ENCODE measurements around the gene SFXN3. TPM values are rescaled to one million over a fixed set of nuclear protein-coding genes. Genes with fewer than 3 reads are reported as not detected.

The SFXN3 gene
- total and polyA plus RNA-seq, 2 donors from 2014 or later: 23.3 to 51.6 TPM

DNA sequence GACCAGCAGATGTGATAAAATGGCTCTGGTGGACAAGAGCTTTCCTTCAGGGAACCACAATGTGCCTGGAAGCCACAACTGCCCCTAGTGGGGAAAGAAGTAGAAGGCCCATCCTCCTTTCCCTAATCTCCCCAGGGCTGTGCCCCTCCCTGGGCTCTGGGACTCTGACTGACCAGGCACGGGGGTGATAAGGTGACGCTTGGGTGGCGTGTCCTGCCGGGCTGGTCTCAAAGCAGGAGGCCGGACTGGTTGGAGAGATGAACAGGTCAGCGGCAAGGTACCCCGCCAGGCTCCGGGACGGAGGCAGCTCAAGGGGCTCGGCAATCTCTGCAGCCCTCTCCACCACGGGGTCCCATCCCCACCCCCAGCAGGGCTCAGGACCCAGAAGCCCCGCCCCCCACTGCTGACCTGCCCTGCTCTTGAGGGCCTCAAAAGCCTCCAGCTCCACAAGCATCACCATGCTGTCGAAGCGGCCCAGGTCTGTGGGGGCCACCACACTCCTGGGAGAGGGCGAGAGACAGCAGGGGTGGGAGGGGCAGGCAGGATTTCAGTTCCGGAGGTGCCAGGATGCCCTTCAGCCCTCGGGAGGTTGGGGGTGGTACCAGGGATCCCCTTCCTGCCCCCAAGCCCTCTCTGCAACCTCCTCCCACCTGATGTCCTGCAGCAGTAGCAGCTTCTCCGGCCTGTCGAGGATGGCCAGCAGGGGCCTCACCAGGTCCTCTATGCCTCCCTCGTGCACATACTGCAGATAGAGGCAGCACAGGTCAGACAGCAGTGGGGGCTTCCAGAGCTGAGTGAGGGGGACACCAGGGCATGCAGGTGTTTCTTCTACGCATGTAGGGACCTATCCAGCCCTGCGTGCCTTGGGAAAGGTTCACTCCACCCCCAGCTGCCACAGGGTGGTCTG, 19.3 kb upstream of the SFXN3 start:
- Histone ChIP-seq H3K4me1 (ENCODE audit: control insufficient read depth in 2 of 3, insufficient read depth in 2 of 3, low read depth in 1 of 3, low read length in 3 of 3) (peaks cover 0 to 18% (median 0%) of the 10 kb centered on the region in 3 donors), H3K27ac (ENCODE audit: low read depth in 2 of 2, low read length in 2 of 2) (no peak overlapping the region), H3K9me3 (ENCODE audit: control insufficient read depth in 2 of 3, insufficient read depth in 1 of 3, low read length in 3 of 3) (no peaks in the 10 kb centered on the region), H3K36me3 (ENCODE audit: control insufficient read depth in 2 of 3, insufficient read depth in 3 of 3, low read length in 3 of 3) (peaks cover 0 to 4% (median 3%) of the 10 kb centered on the region in 3 donors), H3K4me3 (ENCODE audit: low read length in 3 of 3) (no peak overlapping the region), H3K9ac (ENCODE audit: low read length in 3 of 3) (no peak overlapping the region), H3K27me3 (ENCODE audit: control insufficient read depth, insufficient read depth, low read length) (no peaks in the 10 kb centered on the region)
- peak in 3 of 5 donors; percentile 24 to 66 (median 32) for DNase-seq
- intact Hi-C loops (cut with DNase I): no loop called here
- no peak for FAIRE-seq
- TF ChIP-seq, protein P1, sequence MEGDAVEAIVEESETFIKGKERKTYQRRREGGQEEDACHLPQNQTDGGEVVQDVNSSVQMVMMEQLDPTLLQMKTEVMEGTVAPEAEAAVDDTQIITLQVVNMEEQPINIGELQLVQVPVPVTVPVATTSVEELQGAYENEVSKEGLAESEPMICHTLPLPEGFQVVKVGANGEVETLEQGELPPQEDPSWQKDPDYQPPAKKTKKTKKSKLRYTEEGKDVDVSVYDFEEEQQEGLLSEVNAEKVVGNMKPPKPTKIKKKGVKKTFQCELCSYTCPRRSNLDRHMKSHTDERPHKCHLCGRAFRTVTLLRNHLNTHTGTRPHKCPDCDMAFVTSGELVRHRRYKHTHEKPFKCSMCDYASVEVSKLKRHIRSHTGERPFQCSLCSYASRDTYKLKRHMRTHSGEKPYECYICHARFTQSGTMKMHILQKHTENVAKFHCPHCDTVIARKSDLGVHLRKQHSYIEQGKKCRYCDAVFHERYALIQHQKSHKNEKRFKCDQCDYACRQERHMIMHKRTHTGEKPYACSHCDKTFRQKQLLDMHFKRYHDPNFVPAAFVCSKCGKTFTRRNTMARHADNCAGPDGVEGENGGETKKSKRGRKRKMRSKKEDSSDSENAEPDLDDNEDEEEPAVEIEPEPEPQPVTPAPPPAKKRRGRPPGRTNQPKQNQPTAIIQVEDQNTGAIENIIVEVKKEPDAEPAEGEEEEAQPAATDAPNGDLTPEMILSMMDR (IDR thresholded peaks at IDR 0.05; ENCODE audit: borderline replicate concordance, extremely low read depth, insufficient read depth): no peak

DNA sequence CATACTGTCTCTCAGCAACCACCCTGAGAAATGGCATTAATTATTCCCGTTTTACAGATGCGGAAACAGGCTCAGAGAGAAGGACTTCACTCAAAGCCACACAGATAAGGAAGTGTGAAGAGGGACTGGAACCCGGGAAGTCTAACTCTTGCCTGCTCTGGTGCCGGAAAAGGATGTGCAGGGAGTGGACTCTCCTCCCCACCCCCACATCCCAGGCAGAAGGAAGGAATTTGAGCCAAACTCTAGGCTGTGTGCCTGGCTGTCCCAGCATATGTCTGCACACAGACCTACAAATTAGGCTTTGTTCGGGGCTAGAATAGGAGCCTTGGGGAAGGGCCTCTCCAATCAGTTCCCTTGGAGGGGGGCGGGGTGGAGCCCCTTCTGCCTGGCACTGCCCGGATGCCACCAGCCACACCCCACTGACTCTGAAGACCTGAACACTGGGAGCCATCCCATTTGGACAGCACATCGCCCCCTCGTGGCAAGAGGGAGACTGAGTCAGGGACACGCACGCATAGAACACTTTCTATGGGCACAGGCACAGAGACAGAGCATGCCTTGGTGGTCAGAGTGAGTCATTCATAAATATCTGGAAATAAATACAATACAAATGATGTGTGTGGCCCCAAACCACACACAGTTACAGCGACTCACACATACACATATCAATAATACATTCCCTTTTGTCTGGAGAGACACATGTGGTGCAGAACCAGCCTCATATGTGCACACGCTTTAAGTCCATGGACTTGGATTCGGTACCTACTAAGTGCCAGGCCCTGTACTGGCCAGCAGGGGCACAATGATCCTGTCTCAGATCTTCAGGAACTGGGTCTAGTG, 18.3 kb upstream of the SFXN3 start:
- Histone ChIP-seq H3K4me1 (ENCODE audit: control insufficient read depth in 2 of 3, insufficient read depth in 2 of 3, low read depth in 1 of 3, low read length in 3 of 3) (peaks cover 0 to 18% (median 0%) of the 10 kb centered on the region in 3 donors), H3K9ac (ENCODE audit: low read length in 3 of 3) (no peak overlapping the region)

DNA sequence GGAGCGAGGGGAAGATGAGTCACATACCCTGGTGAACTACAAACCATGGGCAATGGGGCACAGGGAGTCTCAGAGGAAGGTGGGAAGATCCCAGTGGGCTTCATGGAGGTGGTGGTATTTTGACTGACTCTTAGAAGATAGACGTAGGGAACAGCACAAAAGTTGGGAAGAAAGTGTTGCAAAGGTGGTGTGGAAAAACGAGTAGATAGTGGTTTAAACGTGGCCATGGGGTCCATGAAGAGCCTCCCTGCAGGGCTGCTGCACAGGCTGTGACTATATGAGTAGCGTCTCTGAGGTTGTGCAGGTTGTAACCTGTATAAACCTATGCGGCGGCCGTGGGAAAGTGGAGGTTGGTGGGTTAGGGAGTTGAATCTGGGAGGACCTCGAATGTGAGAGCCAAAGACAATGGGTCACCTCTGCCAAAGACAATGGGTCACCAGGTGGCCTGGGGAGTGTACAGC, 17.6 kb upstream of the SFXN3 start:
- FAIRE-seq (no peak), DNase-seq (no peak)
- no peak overlapping the region for H3K27ac ChIP-seq (ENCODE audit: low read depth in 2 of 2, low read length in 2 of 2)
- no peaks in the 10 kb centered on the region for H3K9me3 ChIP-seq (ENCODE audit: control insufficient read depth in 2 of 3, insufficient read depth in 1 of 3, low read length in 3 of 3)
- TF ChIP-seq, protein P1 (IDR thresholded peaks at IDR 0.05; ENCODE audit: borderline replicate concordance, extremely low read depth, insufficient read depth): no peak
- H3K36me3 ChIP-seq (ENCODE audit: control insufficient read depth in 2 of 3, insufficient read depth in 3 of 3, low read length in 3 of 3): no peaks in the 10 kb centered on the region
- intact Hi-C loops (cut with DNase I): no loop called here
- H3K9ac ChIP-seq (ENCODE audit: low read length in 3 of 3): no peak overlapping the region
- peaks cover 4% of the 10 kb centered on the region for H3K27me3 ChIP-seq (ENCODE audit: control insufficient read depth, insufficient read depth, low read length)
- H3K4me3 ChIP-seq (ENCODE audit: low read length in 3 of 3): no peak overlapping the region
- peaks cover 0 to 15% (median 0%) of the 10 kb centered on the region in 3 donors for H3K4me1 ChIP-seq (ENCODE audit: control insufficient read depth in 2 of 3, insufficient read depth in 2 of 3, low read depth in 1 of 3, low read length in 3 of 3)

More for the DNA sequence above, 18.3 kb upstream of the SFXN3 start:
- intact Hi-C loops (cut with DNase I): no loop called here
- DNase-seq: peak; percentile 90 to 97 (median 90)
- H3K36me3 ChIP-seq (ENCODE audit: control insufficient read depth in 2 of 3, insufficient read depth in 3 of 3, low read length in 3 of 3): no peaks in the 10 kb centered on the region
- no peak overlapping the region for H3K4me3 ChIP-seq (ENCODE audit: low read length in 3 of 3)
- H3K27ac ChIP-seq (ENCODE audit: low read depth in 2 of 2, low read length in 2 of 2): no peak overlapping the region
- FAIRE-seq: no peak
- peaks cover 4% of the 10 kb centered on the region for H3K27me3 ChIP-seq (ENCODE audit: control insufficient read depth, insufficient read depth, low read length)
- no peaks in the 10 kb centered on the region for H3K9me3 ChIP-seq (ENCODE audit: control insufficient read depth in 2 of 3, insufficient read depth in 1 of 3, low read length in 3 of 3)
- TF ChIP-seq, protein P1 (IDR thresholded peaks at IDR 0.05; ENCODE audit: borderline replicate concordance, extremely low read depth, insufficient read depth): peak; percentile 92

Measured in kidney (tissue), 14 donors.